HG02973 (cell line): ENCODE results near the gene PTPRA.

Experiments used
- ATAC-seq: cut with Tn5 transposase; IDR thresholded peaks from one replicate; pipeline ENCODE4 v1.9.1; 2021; ENCODE audit warnings: moderate library complexity; ENCODE audit not compliant: unreplicated experiment

Gene PTPRA

DNA sequence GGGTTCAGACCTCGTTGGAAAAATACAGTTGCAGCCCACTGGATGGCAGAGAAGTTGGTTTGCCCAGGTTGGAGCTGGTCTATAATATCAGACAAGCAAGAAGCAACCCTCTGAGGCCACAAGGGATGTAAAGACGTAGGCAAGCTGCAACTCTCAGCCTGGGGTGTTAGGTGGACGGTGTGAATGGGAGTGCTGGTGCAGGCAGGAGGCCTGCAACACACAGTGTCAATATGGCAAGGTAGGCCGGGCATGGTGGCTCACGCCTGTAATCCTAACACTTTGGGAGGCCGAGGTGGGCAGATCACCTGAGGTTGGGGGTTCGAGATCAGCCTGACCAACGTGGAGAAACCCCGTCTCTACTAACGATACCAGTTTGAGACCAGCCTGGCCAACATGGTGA lies 22.2 kb upstream of the PTPRA start:
- ATAC-seq = no peak

DNA sequence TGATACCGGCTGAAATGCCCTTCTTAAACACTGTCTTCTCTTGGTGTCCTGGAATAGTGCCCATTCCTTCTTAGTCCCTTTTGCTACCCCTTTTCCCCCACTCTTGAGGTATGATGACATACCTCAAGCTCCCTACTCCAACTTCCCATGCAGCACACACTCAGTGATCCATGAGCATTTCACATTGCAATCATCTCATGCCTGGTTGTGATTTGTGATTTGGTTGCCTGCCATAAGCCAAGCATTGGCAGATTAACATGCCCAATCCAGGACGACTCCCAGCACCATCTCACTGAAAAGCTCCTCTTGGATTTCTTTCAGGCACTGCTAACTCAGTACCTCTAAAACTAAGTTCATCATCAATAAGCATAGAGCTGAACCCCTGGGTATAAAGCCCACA lies 14.7 kb upstream of the PTPRA start:
- no peak for ATAC-seq

DNA sequence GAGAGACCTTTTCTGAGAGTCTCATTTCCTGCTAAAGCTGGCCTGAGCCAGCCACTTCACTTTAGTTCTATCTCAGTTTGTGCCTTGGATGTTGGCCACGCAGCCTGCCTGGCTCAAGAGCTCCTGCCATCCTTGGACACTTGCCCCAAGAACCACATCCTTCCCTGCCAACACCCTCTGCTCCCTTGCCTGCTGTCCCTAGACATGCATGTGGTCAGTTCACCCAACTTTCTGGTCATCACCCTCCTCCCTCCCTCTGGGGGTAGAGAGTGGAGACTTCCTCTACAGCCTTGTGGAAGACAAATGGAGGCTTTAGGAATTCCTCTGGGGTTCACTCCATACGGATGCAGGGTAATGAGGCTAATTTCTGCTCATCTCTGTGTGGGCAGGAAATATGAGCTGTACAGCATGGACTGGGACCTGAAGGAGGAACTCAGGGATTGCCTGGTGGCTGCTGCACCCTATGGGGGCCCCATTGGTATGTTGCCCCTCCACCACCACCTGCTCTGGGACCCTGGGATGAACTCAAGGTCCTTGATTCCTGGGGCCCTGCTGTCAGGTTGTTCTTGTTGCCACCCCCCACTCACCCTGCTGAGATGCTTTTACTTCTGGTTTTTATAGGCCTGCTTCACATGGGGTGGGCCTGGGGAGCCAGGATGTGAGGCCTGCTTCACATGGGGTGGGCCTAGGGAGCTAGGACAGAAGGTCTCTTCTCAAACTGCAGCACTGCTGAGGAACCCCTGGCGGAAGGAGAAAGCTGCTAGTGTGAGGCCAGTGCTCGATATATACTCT lies 13.8 kb upstream of the PTPRA start:
- ATAC-seq = no peak

DNA sequence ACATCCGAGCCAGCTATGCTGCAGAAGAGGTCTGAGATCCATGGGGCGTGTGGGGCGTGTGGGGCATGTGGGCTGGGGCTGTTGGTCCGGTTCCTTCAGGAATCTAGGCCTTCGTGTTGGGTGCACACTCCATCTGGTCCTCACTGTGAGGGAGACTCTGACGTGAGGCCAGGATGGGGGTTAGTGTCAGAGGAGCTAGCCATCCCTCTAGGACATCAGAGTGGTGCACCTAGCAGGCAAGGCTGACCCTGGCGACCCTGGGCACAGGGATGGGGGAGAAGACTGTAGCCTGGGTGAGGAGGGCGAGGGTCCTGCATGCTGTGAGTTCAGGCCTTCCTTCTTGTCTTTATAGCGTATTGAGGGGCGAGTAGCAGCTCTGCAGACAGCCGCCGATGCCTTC lies 8.7 kb upstream of the PTPRA start:
- no peak for ATAC-seq

DNA sequence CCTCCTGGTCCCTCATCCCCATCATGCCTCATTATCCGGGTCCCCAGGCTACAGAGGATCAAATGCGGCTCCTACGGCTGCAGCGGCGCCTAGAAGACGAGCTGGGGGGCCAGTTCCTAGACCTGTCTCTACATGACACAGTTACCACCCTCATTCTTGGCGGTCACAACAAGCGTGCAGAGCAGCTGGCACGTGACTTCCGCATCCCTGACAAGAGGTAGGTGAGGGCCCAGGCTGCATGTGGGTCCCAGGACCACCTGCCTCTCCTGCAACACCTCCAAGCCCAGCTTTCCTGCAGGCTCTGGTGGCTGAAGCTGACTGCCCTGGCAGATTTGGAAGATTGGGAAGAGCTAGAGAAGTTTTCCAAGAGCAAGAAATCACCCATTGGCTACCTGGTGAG lies 8.2 kb upstream of the PTPRA start:
- no peak for ATAC-seq

DNA sequence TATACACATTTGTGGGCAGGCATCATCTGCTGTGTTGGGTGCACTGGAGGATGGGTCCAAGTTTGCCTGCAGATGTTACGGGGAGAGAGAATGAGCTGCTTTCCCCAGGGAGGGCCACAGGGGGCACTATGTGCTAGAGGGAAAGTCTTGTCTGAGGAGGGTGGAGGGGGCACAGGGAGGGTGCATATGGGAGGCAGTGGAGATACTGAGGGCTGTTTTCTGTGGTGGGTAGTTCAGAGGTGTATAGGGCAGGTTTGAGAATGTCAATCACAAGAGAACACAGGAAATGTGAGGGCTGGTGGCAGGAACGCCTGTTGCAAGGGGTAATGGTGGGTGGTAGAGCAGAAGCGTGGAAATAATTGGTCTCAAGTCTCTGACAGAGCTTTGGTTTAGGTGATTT lies 7.7 kb upstream of the PTPRA start:
- no peak for ATAC-seq

DNA sequence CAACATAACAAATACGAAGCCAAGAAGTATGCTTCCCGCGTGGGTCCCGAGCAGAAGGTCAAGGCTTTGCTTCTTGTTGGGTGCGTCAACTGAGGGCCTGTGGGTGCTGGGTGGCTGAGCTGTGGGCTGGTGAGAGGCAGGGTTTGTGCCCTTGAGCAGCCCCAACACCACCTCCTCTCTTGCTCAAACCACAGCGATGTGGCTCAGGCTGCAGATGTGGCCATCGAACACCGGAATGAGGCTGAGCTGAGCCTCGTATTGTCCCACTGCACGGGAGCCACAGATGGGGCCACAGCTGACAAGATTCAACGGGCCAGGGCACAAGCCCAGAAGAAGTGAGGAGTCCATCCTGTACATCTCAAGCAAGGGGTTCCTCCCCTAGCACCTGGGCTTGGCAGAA lies 7.0 kb upstream of the PTPRA start:
- ATAC-seq = no peak

DNA sequence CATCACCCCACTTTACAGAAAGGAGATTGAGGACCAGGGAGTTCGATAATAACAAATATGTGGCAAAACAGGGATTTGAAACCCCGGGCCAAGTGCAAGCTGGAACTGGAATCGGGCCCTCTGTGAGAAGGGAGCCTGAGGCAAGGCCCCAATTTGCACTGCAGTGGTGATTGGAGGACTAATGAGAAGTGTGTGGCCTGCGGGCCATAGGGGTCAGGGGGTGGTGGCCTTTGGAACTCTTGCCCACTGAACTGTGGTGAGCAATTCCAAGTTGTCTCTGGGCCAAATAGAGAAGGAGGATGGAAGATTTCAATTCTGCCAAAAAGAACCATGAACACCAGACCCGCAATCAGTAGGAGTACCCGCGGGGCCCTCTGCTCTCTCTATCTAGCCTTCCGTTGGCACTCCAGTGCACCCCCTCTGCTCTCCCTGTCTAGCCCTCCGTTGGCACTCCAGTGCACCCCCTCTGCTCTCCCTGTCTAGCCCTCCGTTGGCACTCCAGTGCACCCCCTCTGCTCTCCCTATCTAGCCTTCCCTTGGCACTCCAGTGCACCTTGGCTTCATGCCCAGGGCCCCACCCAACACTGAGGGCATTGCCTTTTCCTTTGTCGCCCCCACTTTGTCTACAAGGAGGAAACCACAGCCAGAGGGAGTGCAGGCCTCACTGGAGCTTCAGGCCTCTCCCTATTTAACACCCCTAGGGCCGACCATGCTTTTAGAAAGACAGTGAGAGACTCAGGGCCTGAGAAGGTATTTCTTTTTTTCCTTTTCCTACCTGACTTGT lies 6.0 kb upstream of the PTPRA start:
- ATAC-seq = no peak

DNA sequence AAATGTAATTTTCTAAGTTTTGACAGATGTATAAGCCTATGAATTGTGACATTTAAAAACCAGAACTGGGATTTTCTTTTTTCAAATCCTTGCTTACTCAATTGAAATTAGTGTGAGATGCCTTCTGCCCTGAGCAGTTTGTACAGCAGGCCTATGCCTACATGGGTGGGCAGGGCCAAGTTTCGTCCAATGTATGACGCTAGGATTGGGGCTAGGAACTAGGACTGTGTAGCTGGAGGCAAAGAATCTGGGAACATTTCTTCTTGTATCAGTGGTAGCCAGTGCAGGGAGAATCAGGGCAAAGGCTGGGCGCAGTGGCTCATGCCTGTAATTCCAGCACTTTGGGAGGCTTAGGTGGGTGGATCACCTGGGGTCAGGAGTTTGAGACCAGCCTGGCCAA lies 3.9 kb upstream of the PTPRA start:
- no peak for ATAC-seq

DNA sequence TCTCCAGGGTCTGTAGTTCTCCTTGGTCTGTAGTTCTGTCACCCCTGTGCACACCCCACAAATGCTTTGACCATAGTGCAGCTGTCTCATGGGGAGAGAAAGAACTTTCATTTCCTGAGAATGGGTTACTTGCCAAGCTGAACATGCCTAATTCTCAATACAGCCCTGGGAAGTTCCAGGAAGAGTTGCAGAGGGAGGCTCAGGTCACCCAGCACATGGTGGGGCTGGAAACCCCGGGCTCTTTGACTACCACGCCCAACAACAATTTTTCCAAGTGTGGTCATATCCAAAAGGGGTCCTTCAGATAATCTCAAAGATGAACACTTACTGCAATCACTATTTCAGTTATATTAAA lies 2.2 kb upstream of the PTPRA start:
- ATAC-seq = no peak

DNA sequence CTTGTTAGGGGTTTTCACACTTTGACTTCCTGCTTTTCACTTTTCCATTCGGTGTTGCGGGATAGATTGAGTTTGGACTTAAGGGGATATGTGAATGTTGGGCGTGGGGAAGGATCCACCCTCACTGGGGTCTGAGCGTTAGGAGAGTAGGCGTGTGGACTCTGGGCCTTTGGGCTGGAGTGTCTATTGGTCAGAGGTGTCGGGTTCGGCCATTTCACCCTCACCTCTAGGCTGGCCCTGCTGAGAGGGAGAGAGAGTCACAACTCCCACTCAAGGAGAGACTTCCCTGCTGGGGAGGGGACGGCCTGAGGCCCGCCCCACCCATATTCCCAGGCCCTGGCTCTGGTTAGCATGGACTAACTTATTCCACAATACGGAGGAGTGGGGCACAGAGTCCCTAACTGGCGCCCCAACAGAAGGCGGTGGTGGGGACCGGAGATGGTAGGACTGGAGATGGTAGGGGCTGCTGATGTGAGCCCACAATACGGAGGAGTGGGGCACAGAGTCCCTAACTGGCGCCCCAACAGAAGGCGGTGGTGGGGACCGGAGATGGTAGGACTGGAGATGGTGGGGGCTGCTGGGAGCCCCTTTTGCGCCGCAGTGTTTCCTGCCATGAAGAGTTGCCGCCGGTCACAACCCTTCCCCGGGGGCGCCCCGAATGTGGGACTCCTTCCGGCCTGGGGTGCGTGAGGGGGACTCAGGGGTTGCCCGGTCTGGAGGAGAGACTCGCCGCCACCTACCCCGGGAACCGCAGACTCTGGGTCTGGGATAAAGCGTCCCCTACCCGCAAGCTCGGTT lies 1.4 kb upstream of the PTPRA start:
- no peak for ATAC-seq

DNA sequence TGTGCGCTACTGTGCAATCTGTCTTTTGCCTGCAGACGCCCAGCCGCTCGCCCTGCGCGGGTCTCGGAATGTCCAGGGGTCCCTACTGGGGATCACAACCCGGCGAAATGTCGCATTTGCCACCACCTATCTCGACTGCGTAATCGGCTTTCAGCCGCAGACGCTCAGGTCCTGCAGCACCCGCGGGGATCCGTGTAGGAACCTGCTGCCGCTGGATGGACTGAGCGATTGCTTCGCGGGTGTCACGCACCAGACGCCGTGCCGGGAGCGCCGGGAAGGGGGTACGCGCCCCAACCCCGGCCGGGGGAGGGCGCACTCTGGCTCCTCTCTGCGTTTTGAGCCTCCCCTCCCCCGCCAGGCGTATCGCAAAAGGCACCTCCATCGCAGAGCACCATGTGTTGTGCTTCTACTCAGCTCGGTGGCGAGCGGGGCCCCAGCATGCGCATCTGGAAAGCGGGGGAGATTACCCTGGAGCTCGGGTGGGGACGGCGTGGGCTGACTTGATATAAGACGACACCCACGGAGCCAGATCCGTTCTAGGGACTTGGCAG lies 747 bp upstream of the PTPRA start:
- ATAC-seq = peak; percentile 29

DNA sequence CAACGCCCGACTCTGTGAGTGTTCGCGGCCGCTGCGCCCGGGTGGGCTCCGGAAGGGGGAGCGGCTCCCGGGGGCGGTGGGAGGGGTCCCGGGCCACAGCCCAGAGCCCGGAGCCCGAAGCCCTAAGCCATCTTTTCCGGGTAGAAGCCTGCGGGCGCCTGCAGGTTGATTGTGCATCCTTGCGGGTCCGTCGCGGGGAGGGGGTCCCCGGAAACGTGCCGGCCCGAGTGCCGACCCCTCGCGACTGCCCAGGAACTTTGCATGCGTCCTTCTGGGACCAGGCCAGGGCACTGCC lies 413 bp downstream of the PTPRA start:
- ATAC-seq = no peak

DNA sequence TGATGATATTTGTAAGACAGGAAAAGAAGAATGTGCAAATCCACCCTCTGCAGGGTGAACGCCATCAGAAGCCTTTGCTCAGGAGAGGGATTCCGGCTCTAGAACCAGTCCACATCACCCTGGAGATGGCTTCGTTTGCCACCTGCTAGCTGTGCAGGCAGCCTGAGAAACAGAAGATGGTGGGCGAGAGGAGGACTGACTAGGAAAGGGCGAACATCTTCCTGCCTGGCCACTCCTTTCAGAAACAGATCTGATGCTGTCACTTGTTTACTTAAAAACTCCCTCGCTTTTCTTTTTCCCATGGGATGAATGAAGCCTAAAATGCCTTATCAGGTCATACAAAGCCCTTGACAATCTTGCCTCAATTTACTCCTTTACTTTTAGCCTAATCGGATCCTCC lies 1.2 kb downstream of the PTPRA start:
- ATAC-seq = no peak

DNA sequence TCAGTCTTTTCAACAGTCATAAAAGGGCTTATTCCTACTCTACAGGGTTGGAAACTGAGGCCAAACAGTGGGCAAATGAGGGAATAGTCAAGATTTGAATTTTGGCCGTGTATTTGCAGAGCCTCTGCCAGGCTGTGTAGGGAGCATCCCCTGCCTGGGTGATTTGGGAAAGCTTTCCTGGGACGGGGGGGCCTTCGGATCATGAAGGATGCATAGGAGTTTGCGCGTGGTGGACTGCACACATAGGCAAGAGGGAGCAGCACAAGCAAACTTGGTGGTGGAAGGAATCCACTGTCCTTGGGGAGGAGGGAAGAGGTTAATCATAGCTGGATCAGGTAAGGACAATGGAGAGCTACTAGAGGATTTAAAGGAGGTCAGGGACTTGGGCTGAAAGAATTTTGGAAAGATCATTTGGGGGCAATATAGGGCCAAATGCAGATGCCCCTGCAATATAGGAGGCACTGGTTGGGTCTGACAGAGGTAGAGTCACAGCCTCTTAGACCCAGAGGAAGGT lies 2.5 kb downstream of the PTPRA start:
- no peak for ATAC-seq

DNA sequence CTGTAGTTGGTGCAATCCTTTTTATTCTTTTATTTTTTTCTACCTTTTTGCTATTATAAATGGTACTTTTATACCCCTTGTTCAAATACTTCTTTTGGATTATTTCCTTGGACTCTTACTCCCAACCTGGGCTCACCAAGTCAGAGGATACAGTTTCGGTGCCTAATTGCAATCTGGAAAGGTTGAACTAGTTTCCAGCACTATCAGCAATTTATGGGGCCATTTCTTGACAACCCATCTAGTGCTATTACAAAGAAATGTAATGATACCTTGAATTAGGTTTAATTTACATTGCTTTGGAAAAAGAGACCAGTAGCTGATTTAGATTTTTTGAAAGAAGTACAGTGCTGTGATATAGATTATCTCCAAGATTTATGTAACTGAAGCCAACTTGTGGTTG lies 5.2 kb downstream of the PTPRA start:
- no peak for ATAC-seq

DNA sequence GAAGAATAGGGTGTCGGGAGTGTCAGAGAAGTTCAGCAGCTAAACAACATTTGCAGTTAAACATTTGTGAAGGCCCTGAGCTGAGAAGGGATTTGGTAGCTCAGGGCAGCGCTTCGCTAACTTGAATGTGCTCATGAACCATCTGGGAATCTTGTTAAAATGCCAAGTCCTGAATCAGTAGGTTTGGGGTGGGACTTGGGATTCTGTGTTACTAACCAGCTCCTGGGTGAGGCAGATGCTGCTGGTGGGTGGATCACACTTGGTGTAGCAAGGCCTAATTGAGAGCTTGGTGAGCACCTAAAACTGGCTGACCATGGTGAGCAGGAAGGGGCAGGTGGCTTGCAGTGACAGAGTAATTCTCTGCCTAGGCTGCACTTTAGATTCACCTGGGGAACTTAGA lies 5.9 kb downstream of the PTPRA start:
- ATAC-seq = no peak

DNA sequence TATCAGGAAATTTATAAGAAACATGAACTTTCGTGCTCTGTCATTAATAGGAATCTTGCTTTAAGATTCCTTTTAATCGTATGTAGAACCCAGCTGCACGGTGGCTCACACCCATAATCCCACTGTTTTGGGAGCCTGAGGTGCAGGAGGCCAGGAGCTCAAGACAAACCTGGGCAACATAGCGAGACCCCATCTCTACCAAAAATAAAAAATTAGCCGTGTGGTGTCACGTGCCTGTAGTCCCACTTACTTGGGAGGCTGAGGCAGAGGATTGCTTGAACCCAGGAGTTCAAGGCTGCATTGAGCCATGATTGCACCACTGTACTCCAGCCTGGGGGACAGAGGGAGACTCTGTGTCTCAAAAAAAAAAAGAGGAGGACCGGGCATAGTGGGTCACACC lies 7.4 kb downstream of the PTPRA start:
- no peak for ATAC-seq

DNA sequence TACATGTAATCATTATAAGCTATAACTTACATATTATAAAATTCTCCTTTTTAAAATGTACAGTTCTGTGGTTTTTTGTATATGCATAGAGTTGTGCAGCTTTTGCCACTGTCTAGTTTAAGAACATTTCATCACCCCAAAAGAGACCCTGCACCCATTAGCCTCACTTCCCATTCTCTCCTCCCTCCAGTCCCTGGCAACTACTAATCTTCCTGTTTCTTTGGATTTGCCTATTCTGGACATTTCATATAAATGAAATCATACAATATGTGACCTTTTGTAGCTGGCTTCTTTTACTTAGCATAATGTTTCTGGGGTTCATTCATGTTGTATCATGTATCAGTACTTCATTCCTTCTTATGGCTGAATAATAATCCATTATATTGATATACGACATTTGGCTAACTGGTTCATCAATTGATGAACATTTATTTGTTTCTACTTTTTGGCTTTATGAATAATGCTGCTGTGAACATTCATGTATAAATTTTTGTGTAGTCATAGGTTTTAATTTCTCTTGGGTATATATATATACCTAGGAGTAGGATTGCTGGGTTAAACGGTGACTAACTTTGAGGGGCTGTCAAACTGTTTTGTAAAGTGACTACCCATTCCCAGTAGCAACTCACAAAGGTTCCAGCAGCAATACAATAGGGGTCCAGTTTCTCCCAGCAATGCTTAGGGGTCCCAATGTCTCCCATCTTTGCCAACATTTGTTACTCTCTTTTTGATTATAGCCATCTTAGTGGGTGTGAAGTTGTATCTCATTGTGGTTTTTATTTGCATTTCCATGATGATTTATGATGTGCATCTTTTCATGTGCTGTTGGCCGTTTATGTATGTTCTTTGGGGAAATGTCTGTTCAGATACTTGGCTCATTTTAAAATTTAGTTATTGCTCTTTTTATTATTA lies 10.7 kb downstream of the PTPRA start:
- ATAC-seq = no peak

DNA sequence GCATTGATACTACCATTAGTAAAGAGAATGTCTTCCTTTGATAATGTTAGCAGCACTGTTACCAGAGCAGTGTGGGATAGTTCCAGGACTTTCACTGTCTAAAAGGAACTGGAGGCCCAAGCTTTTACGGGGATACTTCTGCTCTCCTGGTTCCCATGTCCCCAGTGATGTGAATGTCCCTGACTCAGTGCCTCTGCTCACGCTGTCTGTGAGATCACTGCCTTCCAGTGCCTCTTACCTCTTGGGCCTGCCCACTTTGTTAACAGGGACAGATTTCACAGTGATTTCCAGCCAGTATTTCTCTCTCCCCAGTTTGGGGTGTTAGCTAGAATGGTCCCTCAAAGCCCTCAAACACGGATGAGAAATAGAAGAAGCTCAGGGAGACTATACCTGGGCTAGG lies 14.4 kb downstream of the PTPRA start:
- no peak for ATAC-seq
